Astrocyte (in vitro differentiated cells and primary cell): ENCODE results near the gene KIAA1217. TPM values are rescaled to one million over a fixed set of nuclear protein-coding genes. Genes with fewer than 3 reads are reported as not detected.
A peak's percentile ranks its signal among the peaks of the same experiment; 100 is the strongest.

Source experiments
- DNase-seq: peaks from one replicate; pipeline ENCODE4 v3.0.0-alpha.2; 2010; ENCODE audit warnings: low read depth
- FAIRE-seq: peaks from 2 replicates; lab custom pipeline; 2011; peaks lifted over from hg19 to GRCh38; lab: Jason Lieb, UNC
- H2AFZ ChIP-seq: 2 replicates; pipeline ENCODE4 v1.6.0; 2012; ENCODE audit warnings: low read depth, low read length, inconsistent platforms
- H3K27ac ChIP-seq: 2 replicates; pipeline ENCODE4 v1.5.1; 2011; ENCODE audit warnings: low read depth, low read length, inconsistent platforms
- H3K27me3 ChIP-seq: 2 replicates; pipeline ENCODE4 v1.6.0; 2011; ENCODE audit warnings: low read length, inconsistent platforms; ENCODE audit not compliant: insufficient read depth
- H3K36me3 ChIP-seq: 2 replicates; pipeline ENCODE4 v1.5.1; 2011; ENCODE audit warnings: low read length, inconsistent platforms; ENCODE audit not compliant: insufficient read depth
- H3K4me1 ChIP-seq: 2 replicates; pipeline ENCODE4 v1.5.1; 2011; ENCODE audit warnings: low read length, inconsistent platforms; ENCODE audit not compliant: insufficient read depth
- H3K4me2 ChIP-seq: 2 replicates; pipeline ENCODE4 v1.6.0; 2012; ENCODE audit warnings: low read length, inconsistent platforms
- H3K4me3 ChIP-seq: 2 replicates; pipeline ENCODE4 v1.5.1; 2011; ENCODE audit warnings: low read depth, mild to moderate bottlenecking, low read length, inconsistent platforms; ENCODE audit not compliant: insufficient read depth
- H3K79me2 ChIP-seq: 2 replicates; pipeline ENCODE4 v1.6.0; 2012; ENCODE audit warnings: mild to moderate bottlenecking, low read length, inconsistent platforms; ENCODE audit not compliant: insufficient read depth
- H3K9ac ChIP-seq: 2 replicates; pipeline ENCODE4 v1.6.0; 2012; ENCODE audit warnings: mild to moderate bottlenecking, low read length, inconsistent platforms
- H3K9me3 ChIP-seq: 2 replicates; pipeline ENCODE4 v1.5.1; 2012; ENCODE audit warnings: low read depth, mild to moderate bottlenecking, low read length, inconsistent platforms; ENCODE audit not compliant: insufficient read depth
- H4K20me1 ChIP-seq: 2 replicates; pipeline ENCODE4 v1.6.0; 2012; ENCODE audit warnings: low read length, inconsistent platforms; ENCODE audit not compliant: insufficient read depth
- H3K27ac Mint-ChIP-seq: one replicate; pipeline ENCODE4 v1.8.0; 2021; ENCODE audit warnings: mild to moderate bottlenecking, mixed read lengths; ENCODE audit not compliant: unreplicated experiment
- H3K27me3 Mint-ChIP-seq: one replicate; pipeline ENCODE4 v1.8.0; 2021; ENCODE audit warnings: low read depth, mixed read lengths; ENCODE audit not compliant: unreplicated experiment
- H3K36me3 Mint-ChIP-seq: one replicate; pipeline ENCODE4 v1.8.0; 2021; ENCODE audit warnings: low read depth, mixed read lengths; ENCODE audit not compliant: unreplicated experiment
- H3K4me1 Mint-ChIP-seq: one replicate; pipeline ENCODE4 v1.8.0; 2021; ENCODE audit warnings: low read depth, mixed read lengths; ENCODE audit not compliant: unreplicated experiment
- H3K4me3 Mint-ChIP-seq: one replicate; pipeline ENCODE4 v1.8.0; 2021; ENCODE audit warnings: mild to moderate bottlenecking, moderate library complexity, mixed read lengths; ENCODE audit not compliant: unreplicated experiment
- H3K9me3 Mint-ChIP-seq: one replicate; pipeline ENCODE4 v1.8.0; 2021; ENCODE audit warnings: mild to moderate bottlenecking, mixed read lengths; ENCODE audit not compliant: unreplicated experiment
- CTCF ChIP-seq: IDR thresholded peaks from 2 replicates; pipeline ENCODE4 v1.5.1; 2011; ENCODE audit warnings: low read depth, mild to moderate bottlenecking, inconsistent platforms, low read length, moderate library complexity; ENCODE audit not compliant: insufficient read depth
- EZH2 ChIP-seq: IDR thresholded peaks from 2 replicates; pipeline ENCODE4 v1.6.1; 2012; ENCODE audit warnings: mild to moderate bottlenecking, low read length, inconsistent platforms; ENCODE audit not compliant: insufficient read depth
- total RNA-seq: library from RNA; stranded (reverse); gene quantifications from 2 replicates; pipeline ENCODE4 v1.2.1, GENCODE V29; 2021

The KIAA1217 gene
- total RNA-seq, 1 donor from 2014 or later: 31.8 TPM

DNA sequence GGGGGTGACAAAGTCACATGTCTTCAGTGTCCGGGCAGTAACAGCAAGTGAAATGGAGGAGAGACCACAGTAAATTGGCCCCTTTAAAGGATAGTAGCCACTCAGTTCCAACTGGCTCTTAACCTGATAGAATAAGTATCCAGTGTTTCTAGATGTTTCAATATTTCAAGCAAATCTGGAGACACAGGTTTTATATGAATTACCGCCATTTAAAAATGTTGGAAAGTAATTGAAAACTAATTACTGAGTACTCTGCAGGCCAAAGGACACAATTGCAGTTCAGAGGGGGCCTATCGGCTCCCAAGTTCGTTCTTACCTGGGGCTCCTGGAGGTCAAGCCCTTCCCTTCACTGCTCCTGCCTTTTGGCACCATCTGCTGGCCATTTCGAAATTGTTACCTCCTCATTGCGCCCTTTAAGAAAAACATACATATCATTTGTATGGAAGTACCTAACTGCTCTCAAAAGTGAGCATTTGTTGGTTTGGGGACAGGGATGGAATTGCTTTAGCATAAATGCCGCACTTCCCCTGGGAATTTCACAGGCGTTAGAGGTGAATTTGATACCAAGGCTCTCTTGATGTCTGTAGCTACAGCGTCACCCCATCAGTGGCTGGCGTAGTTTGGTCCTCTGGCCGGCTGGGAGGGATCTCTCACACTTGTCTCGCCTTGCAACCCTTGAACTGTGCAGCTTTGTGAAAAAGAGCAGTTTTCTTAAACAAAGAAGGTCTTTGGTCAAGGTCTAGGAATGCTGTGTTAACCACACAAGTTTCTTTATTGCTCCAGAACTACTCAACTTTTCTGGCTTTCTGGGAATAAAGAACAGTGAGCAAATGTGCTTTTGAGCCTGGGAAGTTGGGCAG is 294.8 kb downstream of the KIAA1217 start:
- TF ChIP-seq CTCF (peak; percentile 60), EZH2 (no peak)
- peaks cover 24% of the 10 kb centered on the region for H3K4me1 Mint-ChIP-seq
- H4K20me1 ChIP-seq: peaks cover 3% of the 10 kb centered on the region
- peaks cover 16% of the 10 kb centered on the region for H3K36me3 ChIP-seq
- DNase-seq: peak; percentile 78
- H3K4me3 Mint-ChIP-seq: no peak overlapping the region
- no peak overlapping the region for H2AFZ ChIP-seq
- H3K9ac ChIP-seq: peak overlapping the region; percentile 16
- H3K4me3 ChIP-seq: no peak overlapping the region
- no peaks in the 10 kb centered on the region for H3K9me3 ChIP-seq
- no peaks in the 10 kb centered on the region for H3K79me2 ChIP-seq
- peaks cover 8% of the 10 kb centered on the region for H3K4me1 ChIP-seq
- H3K36me3 Mint-ChIP-seq: peaks cover 19% of the 10 kb centered on the region
- H3K27me3 Mint-ChIP-seq: no peaks in the 10 kb centered on the region
- no peaks in the 10 kb centered on the region for H3K27me3 ChIP-seq
- no peaks in the 10 kb centered on the region for H3K9me3 Mint-ChIP-seq
- H3K27ac ChIP-seq: peak overlapping the region; percentile 17
- peak overlapping the region; percentile 24 for H3K4me2 ChIP-seq
- peak overlapping the region; percentile 77 for H3K27ac Mint-ChIP-seq
- FAIRE-seq: peak; percentile 5

- no peaks in the 10 kb centered on the region for H3K9me3 Mint-ChIP-seq
- no peak overlapping the region for H3K4me3 Mint-ChIP-seq
- H3K27ac ChIP-seq: no peak overlapping the region
- no peaks in the 10 kb centered on the region for H3K27me3 ChIP-seq
- peaks cover 3% of the 10 kb centered on the region for H4K20me1 ChIP-seq
- H3K4me3 ChIP-seq: no peak overlapping the region
- no peaks in the 10 kb centered on the region for H3K9me3 ChIP-seq
- H3K27me3 Mint-ChIP-seq: no peaks in the 10 kb centered on the region
- H3K79me2 ChIP-seq: no peaks in the 10 kb centered on the region
- H2AFZ ChIP-seq: no peak overlapping the region
- peaks cover 8% of the 10 kb centered on the region for H3K4me1 ChIP-seq
- TF ChIP-seq EZH2 (no peak), CTCF (no peak)
- peaks cover 16% of the 10 kb centered on the region for H3K36me3 ChIP-seq
- no peak overlapping the region for H3K9ac ChIP-seq
- peaks cover 32% of the 10 kb centered on the region for H3K4me1 Mint-ChIP-seq
- peaks cover 21% of the 10 kb centered on the region for H3K36me3 Mint-ChIP-seq
- no peak overlapping the region for H3K27ac Mint-ChIP-seq
- FAIRE-seq (no peak), DNase-seq (peak; percentile 64)
- no peak overlapping the region for H3K4me2 ChIP-seq
Measured at GRCh38 chr10:24505759-24506158, 296.8 kb downstream of the KIAA1217 start.

- H4K20me1 ChIP-seq: peaks cover 3% of the 10 kb centered on the region
- H3K4me3 ChIP-seq: no peak overlapping the region
- no peaks in the 10 kb centered on the region for H3K27me3 Mint-ChIP-seq
- peaks cover 10% of the 10 kb centered on the region for H3K36me3 ChIP-seq
- H3K4me1 Mint-ChIP-seq: peaks cover 10% of the 10 kb centered on the region
- H3K4me2 ChIP-seq: no peak overlapping the region
- H3K27me3 ChIP-seq: no peaks in the 10 kb centered on the region
- no peak overlapping the region for H2AFZ ChIP-seq
- no peak overlapping the region for H3K9ac ChIP-seq
- H3K4me1 ChIP-seq: no peaks in the 10 kb centered on the region
- H3K9me3 Mint-ChIP-seq: no peaks in the 10 kb centered on the region
- peaks cover 19% of the 10 kb centered on the region for H3K36me3 Mint-ChIP-seq
- H3K27ac Mint-ChIP-seq: no peak overlapping the region
- no peaks in the 10 kb centered on the region for H3K9me3 ChIP-seq
- TF ChIP-seq CTCF (peak; percentile 35), EZH2 (no peak)
- DNase-seq (peak; percentile 13), FAIRE-seq (peak; percentile 62)
- H3K27ac ChIP-seq: no peak overlapping the region
- H3K4me3 Mint-ChIP-seq: no peak overlapping the region
- no peaks in the 10 kb centered on the region for H3K79me2 ChIP-seq
Measured at GRCh38 chr10:24513155-24513554, 304.2 kb downstream of the KIAA1217 start.
